HG03196 (cell line): Measurements from ENCODE around the gene PPP1R12C.

Experiments used
- ATAC-seq: cut with Tn5 transposase; IDR thresholded peaks from one replicate; pipeline ENCODE4 v1.9.1; 2021; ENCODE audit not compliant: unreplicated experiment

The PPP1R12C gene

GRCh38 chr19:55146705-55147273 lies 29.4 kb upstream of the PPP1R12C start:
- ATAC-seq = no peak

GRCh38 chr19:55146078-55146704 lies 28.8 kb upstream of the PPP1R12C start:
- ATAC-seq = no peak

GRCh38 chr19:55145232-55145631 lies 27.8 kb upstream of the PPP1R12C start:
- no peak for ATAC-seq

- ATAC-seq = no peak
These were observed 24.3 kb upstream of the PPP1R12C start for GRCh38 chr19:55141696-55142095.

- ATAC-seq = no peak
These were observed 20.5 kb upstream of the PPP1R12C start for GRCh38 chr19:55137915-55138314.

GRCh38 chr19:55136399-55137102 lies 19.1 kb upstream of the PPP1R12C start:
- ATAC-seq = no peak

- no peak for ATAC-seq
These were observed 17.3 kb upstream of the PPP1R12C start for GRCh38 chr19:55134736-55135135.

- no peak for ATAC-seq
These were observed 16.4 kb upstream of the PPP1R12C start for GRCh38 chr19:55133639-55134444.

- ATAC-seq = no peak
These were observed 15.2 kb upstream of the PPP1R12C start for GRCh38 chr19:55132453-55133129.

GRCh38 chr19:55131421-55131820 lies 14.0 kb upstream of the PPP1R12C start:
- ATAC-seq = no peak

GRCh38 chr19:55119053-55119452 lies 1.6 kb upstream of the PPP1R12C start:
- ATAC-seq = no peak

- no peak for ATAC-seq
These were observed 1.1 kb upstream of the PPP1R12C start for GRCh38 chr19:55118401-55118991.

- peak; percentile 80 for ATAC-seq
These were observed 390 bp upstream of the PPP1R12C start for GRCh38 chr19:55117663-55118391.

GRCh38 chr19:55116232-55116858 lies 1.1 kb downstream of the PPP1R12C start:
- no peak for ATAC-seq

GRCh38 chr19:55115446-55116065 lies 1.9 kb downstream of the PPP1R12C start:
- no peak for ATAC-seq

- ATAC-seq = no peak
These were observed 2.8 kb downstream of the PPP1R12C start for GRCh38 chr19:55114566-55115145.

- no peak for ATAC-seq
These were observed 3.8 kb downstream of the PPP1R12C start for GRCh38 chr19:55113570-55114039.

- no peak for ATAC-seq
These were observed 4.5 kb downstream of the PPP1R12C start for GRCh38 chr19:55112777-55113569.
